ENCODE measurements around the gene SMG6. TPM values are rescaled to one million over a fixed set of nuclear protein-coding genes. Genes with fewer than 3 reads are reported as not detected.

SMG6 gene
- total RNA-seq, 1 experiment from 2014 or later = 13.5 TPM

- no peak for DNase-seq
- H3K27ac Mint-ChIP-seq (ENCODE audit: unreplicated experiment) = no peak overlapping the region
- no peaks in the 10 kb centered on the region for H3K9me3 Mint-ChIP-seq (ENCODE audit: low read depth, unreplicated experiment)
- no peaks in the 10 kb centered on the region for H3K36me3 Mint-ChIP-seq (ENCODE audit: insufficient read depth, unreplicated experiment)
- no peaks in the 10 kb centered on the region for H3K4me1 Mint-ChIP-seq (ENCODE audit: low read depth, unreplicated experiment)
- TF ChIP-seq CTCF (IDR thresholded peaks at IDR 0.05; ENCODE audit: unreplicated experiment) = no peak
- H3K27me3 Mint-ChIP-seq (ENCODE audit: unreplicated experiment) = no peaks in the 10 kb centered on the region
- intact Hi-C loops (cut with micrococcal nuclease; ENCODE audit: unreplicated experiment) = no loop called here
- H3K4me3 Mint-ChIP-seq (ENCODE audit: low read depth, unreplicated experiment) = no peak overlapping the region
- BruUV-seq (replicated peaks) = no TSS peak
- CTCF ChIA-PET = no interaction called here
Observed at GRCh38 chr17:2060681-2061440, 242.7 kb downstream of the SMG6 start.

GRCh38 chr17:2060385-2060658 is 243.3 kb downstream of the SMG6 start:
- Mint-ChIP-seq H3K27ac (ENCODE audit: unreplicated experiment) (no peak overlapping the region), H3K9me3 (ENCODE audit: low read depth, unreplicated experiment) (no peaks in the 10 kb centered on the region), H3K27me3 (ENCODE audit: unreplicated experiment) (no peaks in the 10 kb centered on the region), H3K36me3 (ENCODE audit: insufficient read depth, unreplicated experiment) (no peaks in the 10 kb centered on the region), H3K4me1 (ENCODE audit: low read depth, unreplicated experiment) (no peaks in the 10 kb centered on the region), H3K4me3 (ENCODE audit: low read depth, unreplicated experiment) (no peak overlapping the region)
- BruUV-seq (replicated peaks) = no TSS peak
- CTCF ChIA-PET = interaction anchor here (0.8 kb wide), 1 partner anchor 184 kb away, joined by 3 read pairs; no protein-coding TSS in a partner anchor
- TF ChIP-seq CTCF (IDR thresholded peaks at IDR 0.05; ENCODE audit: unreplicated experiment) = no peak
- DNase-seq = no peak
- intact Hi-C loops (cut with micrococcal nuclease; ENCODE audit: unreplicated experiment) = no loop called here

- H3K4me3 Mint-ChIP-seq (ENCODE audit: low read depth, unreplicated experiment) = no peak overlapping the region
- CTCF ChIA-PET = interaction anchor here (0.5 to 0.8 kb wide), 2 partner anchors 40 to 185 kb away, joined by 3 read pairs; no protein-coding TSS in a partner anchor
- BruUV-seq (replicated peaks) = no TSS peak
- DNase-seq = no peak
- H3K36me3 Mint-ChIP-seq (ENCODE audit: insufficient read depth, unreplicated experiment) = no peaks in the 10 kb centered on the region
- no peak overlapping the region for H3K27ac Mint-ChIP-seq (ENCODE audit: unreplicated experiment)
- TF ChIP-seq CTCF (IDR thresholded peaks at IDR 0.05; ENCODE audit: unreplicated experiment) = no peak
- no peaks in the 10 kb centered on the region for H3K4me1 Mint-ChIP-seq (ENCODE audit: low read depth, unreplicated experiment)
- intact Hi-C loops (cut with micrococcal nuclease; ENCODE audit: unreplicated experiment) = no loop called here
- H3K9me3 Mint-ChIP-seq (ENCODE audit: low read depth, unreplicated experiment) = no peaks in the 10 kb centered on the region
- no peaks in the 10 kb centered on the region for H3K27me3 Mint-ChIP-seq (ENCODE audit: unreplicated experiment)
Observed at GRCh38 chr17:2059547-2060384, 243.8 kb downstream of the SMG6 start.

- H3K27me3 Mint-ChIP-seq (ENCODE audit: unreplicated experiment) = peaks cover 1% of the 10 kb centered on the region
- DNase-seq = peak; percentile 82
- no peaks in the 10 kb centered on the region for H3K9me3 Mint-ChIP-seq (ENCODE audit: low read depth, unreplicated experiment)
- BruUV-seq (replicated peaks) = no TSS peak
- H3K4me1 Mint-ChIP-seq (ENCODE audit: low read depth, unreplicated experiment) = no peaks in the 10 kb centered on the region
- H3K27ac Mint-ChIP-seq (ENCODE audit: unreplicated experiment) = no peak overlapping the region
- intact Hi-C loops (cut with micrococcal nuclease; ENCODE audit: unreplicated experiment) = loop anchor here (1.0 kb wide), 1 partner anchor 185 kb away; no protein-coding TSS in a partner anchor
- no peak overlapping the region for H3K4me3 Mint-ChIP-seq (ENCODE audit: low read depth, unreplicated experiment)
- CTCF ChIA-PET = interaction anchor here (0.5 to 1.7 kb wide), 5 partner anchors 9 to 186 kb away, joined by 3 to 19 read pairs (median 3); no protein-coding TSS in a partner anchor
- H3K36me3 Mint-ChIP-seq (ENCODE audit: insufficient read depth, unreplicated experiment) = no peaks in the 10 kb centered on the region
- TF ChIP-seq CTCF (IDR thresholded peaks at IDR 0.05; ENCODE audit: unreplicated experiment) = peak; percentile 47
Observed at GRCh38 chr17:2058586-2059546, 244.7 kb downstream of the SMG6 start.
